Tibial artery (tissue), 4 donors: ENCODE data around the gene MTIF3.

Source experiments
- DNase-seq, 2 donors: peaks; one replicate each; pipeline ENCODE4 v3.0.0-alpha.2; 2019
- H3K27ac ChIP-seq, 2 donors: fragments of 200-600 bp; sonication (generic) in 1 of 2; 1 replicate in 1 of 2; 2 replicates in 1 of 2; pipeline ENCODE4 v1.5.1; 2018 to 2019; ENCODE audit warnings: mild to moderate bottlenecking in 1 of 2
- H3K27me3 ChIP-seq, 2 donors: fragments of 200-600 bp; sonication (generic) in 1 of 2; one replicate each; pipeline versions ENCODE4 v1.5.1 to v1.6.0; 2016 to 2019
- H3K36me3 ChIP-seq, 3 donors: fragments of 200-600 bp; sonication (generic) in 2 of 3; one replicate each; pipeline ENCODE4 v1.5.1; 2016 to 2019; ENCODE audit warnings: mild to moderate bottlenecking in 2 of 3
- H3K4me1 ChIP-seq, 4 donors: fragments of 200-600 bp; sonication (generic) in 2 of 4; 1 replicate in 3 of 4; 2 replicates in 1 of 4; pipeline ENCODE4 v1.5.1; 2016 to 2019
- H3K4me3 ChIP-seq, 2 donors: fragments of 200-600 bp; sonication (generic) in 1 of 2; 1 replicate in 1 of 2; 2 replicates in 1 of 2; pipeline ENCODE4 v1.5.1; 2018 to 2019; ENCODE audit warnings: mild to moderate bottlenecking in 2 of 2
- H3K9me3 ChIP-seq, 3 donors: fragments of 200-600 bp; sonication (generic) in 1 of 3; one replicate each; pipeline ENCODE4 v1.5.1; 2016 to 2019
- CTCF ChIP-seq, 2 experiments: fragments of 200-600 bp in 1 of 2; fragments of 450-650 bp in 1 of 2; IDR thresholded peaks; one replicate each; pipeline ENCODE4 v1.5.1; 2017 to 2019; ENCODE audit warnings: antibody characterized with exemption in 2 of 2, mild to moderate bottlenecking in 1 of 2, moderate library complexity in 1 of 2
- intact Hi-C: fragments of 100-400 bp; cut with DNase I; formaldehyde crosslinking; loops from one replicate; pipeline ENCODE4 v1.15.0; 2023; ENCODE audit warnings: low total_unique reads

The MTIF3 gene

GRCh38 chr13:27395007-27395510 is 55.3 kb downstream of the MTIF3 start:
- DNase-seq, result no peak
- no peak overlapping the region for H3K27ac ChIP-seq
- H3K27me3 ChIP-seq, result peaks cover 0 to 13% of the 10 kb centered on the region in 2 donors
- H3K36me3 ChIP-seq, result no peaks in the 10 kb centered on the region
- intact Hi-C loops, result no loop called here
- TF ChIP-seq CTCF (IDR thresholded peaks at IDR 0.05), result no peak
- no peak overlapping the region for H3K4me3 ChIP-seq
- no peaks in the 10 kb centered on the region for H3K9me3 ChIP-seq
- H3K4me1 ChIP-seq, result no peaks in the 10 kb centered on the region

DNA sequence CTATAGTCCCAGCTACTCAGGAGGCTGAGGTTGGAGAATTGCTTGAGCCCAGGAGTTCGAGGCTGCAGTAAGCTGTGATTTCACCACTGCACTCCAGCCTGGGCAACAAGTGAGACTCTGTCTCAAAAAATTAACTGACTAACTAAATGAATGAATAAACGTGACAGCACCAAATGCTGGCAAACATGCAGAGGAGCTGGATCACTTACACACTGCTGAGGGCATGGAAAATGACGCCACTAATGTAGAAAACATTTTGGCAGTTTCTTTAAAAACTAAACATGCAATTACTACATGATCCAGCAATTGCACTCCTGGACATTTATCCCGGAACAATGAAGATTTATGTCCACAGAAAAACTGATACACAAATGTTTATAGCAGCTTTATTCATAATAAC is 57.3 kb downstream of the MTIF3 start:
- H3K36me3 ChIP-seq, result no peaks in the 10 kb centered on the region
- H3K27ac ChIP-seq, result no peak overlapping the region
- H3K27me3 ChIP-seq, result peaks cover 0 to 13% of the 10 kb centered on the region in 2 donors
- DNase-seq, result no peak
- no peaks in the 10 kb centered on the region for H3K4me1 ChIP-seq
- no peak overlapping the region for H3K4me3 ChIP-seq
- TF ChIP-seq CTCF (IDR thresholded peaks at IDR 0.05), result no peak
- intact Hi-C loops, result no loop called here
- no peaks in the 10 kb centered on the region for H3K9me3 ChIP-seq

GRCh38 chr13:27391471-27391870 is 58.9 kb downstream of the MTIF3 start:
- intact Hi-C loops, result no loop called here
- no peak for DNase-seq
- TF ChIP-seq CTCF (IDR thresholded peaks at IDR 0.05), result no peak
- Histone ChIP-seq H3K9me3 (no peaks in the 10 kb centered on the region), H3K27ac (no peak overlapping the region), H3K36me3 (no peaks in the 10 kb centered on the region), H3K4me3 (no peak overlapping the region), H3K27me3 (peaks cover 0 to 10% of the 10 kb centered on the region in 2 donors), H3K4me1 (no peaks in the 10 kb centered on the region)

DNA sequence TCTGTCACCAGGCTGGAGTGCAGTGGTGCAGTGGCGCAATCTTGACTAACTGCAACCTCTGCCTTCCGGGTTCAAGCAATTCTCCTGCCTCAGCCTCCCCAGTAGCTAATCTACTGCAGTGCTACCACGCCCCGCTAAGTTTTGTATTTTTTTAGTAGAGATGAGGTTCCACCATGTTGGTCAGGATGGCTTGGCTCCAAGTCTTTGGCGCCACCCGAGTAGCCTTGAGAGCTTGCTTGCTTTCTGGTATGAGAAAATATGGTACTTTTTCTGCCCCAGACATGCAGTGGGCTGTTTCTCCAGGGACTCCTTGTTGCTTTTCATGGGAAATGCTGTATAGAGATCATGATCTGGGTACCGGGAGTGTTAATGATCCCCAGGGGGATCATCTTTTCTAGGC is 60.5 kb downstream of the MTIF3 start:
- DNase-seq, result no peak
- intact Hi-C loops, result no loop called here
- no peaks in the 10 kb centered on the region for H3K4me1 ChIP-seq
- no peak overlapping the region for H3K4me3 ChIP-seq
- no peak overlapping the region for H3K27ac ChIP-seq
- no peak for TF ChIP-seq CTCF (IDR thresholded peaks at IDR 0.05)
- H3K27me3 ChIP-seq, result no peaks in the 10 kb centered on the region
- H3K9me3 ChIP-seq, result no peaks in the 10 kb centered on the region
- no peaks in the 10 kb centered on the region for H3K36me3 ChIP-seq

DNA sequence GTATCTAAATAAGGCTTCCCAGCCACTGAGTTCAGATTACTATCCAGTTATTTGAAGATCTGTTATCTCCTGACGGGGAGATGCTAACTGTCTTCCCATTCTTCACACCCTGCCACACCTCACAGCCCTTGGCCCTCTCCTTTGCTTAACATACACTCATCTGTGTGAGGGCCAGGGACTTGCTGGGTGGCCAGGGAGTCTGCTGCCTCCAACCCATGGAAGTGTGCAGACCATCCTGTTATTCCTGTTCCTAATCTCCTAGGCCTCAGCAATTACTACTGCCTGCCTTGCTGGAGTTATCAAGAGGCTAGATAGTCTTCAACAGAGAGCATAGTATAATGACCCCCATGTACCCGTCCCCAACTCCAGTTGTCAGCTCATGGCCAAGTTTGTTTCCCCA is 62.1 kb downstream of the MTIF3 start:
- no peak for TF ChIP-seq CTCF (IDR thresholded peaks at IDR 0.05)
- intact Hi-C loops, result no loop called here
- Histone ChIP-seq H3K27me3 (peaks cover 0 to 10% of the 10 kb centered on the region in 2 donors), H3K36me3 (no peaks in the 10 kb centered on the region), H3K27ac (no peak overlapping the region), H3K9me3 (no peaks in the 10 kb centered on the region), H3K4me3 (no peak overlapping the region), H3K4me1 (no peaks in the 10 kb centered on the region)
- no peak for DNase-seq
